Neural progenitor cell (in vitro differentiated cells): ENCODE measurements around the gene RNF11.

Source experiments
- EZH2phosphoT487 ChIP-seq: fragments of 200-600 bp; sonication (generic); IDR thresholded peaks from 2 replicates; pipeline ENCODE4 v1.6.1; 2017; ENCODE audit warnings: antibody characterized with exemption
- TF ChIP-seq, protein P1 (sequence below): fragments of 200-600 bp; sonication (generic); IDR thresholded peaks from 2 replicates; pipeline ENCODE4 v1.5.1; 2017; ENCODE audit warnings: antibody characterized with exemption, mild to moderate bottlenecking

DNA sequence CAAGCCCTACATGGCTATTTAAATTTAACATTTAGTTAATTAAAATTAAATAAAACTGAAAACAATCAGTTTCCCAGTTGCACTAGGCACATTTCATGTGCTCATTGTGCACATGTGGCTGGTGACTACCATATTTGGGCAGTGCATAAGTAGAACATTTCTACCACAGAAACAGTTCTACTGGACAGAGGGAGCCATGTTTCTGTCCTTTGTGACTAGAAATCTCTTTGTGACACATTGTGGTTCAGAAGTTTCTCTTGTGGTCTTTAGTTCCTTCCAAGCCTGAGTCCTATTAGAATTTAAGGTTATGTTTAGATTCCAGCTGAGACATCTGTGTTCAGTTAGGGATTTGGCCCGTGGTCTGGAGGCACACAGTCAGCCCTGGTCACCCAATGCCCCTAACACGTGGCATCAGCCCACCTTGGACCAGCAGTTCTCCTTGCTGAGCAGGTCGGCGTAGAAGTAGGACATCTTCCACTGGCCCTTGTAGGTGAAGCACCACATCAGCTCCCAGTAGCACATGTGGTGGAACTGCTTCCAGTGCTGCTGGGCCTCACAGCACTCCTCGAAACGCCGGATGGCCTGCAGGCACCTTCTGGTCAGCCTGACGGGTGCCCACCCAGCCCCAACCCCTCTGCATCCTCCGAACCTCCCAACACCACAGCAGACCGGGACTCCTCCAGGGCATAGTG, 65.2 kb downstream of the RNF11 start:
- TF ChIP-seq, protein P1, sequence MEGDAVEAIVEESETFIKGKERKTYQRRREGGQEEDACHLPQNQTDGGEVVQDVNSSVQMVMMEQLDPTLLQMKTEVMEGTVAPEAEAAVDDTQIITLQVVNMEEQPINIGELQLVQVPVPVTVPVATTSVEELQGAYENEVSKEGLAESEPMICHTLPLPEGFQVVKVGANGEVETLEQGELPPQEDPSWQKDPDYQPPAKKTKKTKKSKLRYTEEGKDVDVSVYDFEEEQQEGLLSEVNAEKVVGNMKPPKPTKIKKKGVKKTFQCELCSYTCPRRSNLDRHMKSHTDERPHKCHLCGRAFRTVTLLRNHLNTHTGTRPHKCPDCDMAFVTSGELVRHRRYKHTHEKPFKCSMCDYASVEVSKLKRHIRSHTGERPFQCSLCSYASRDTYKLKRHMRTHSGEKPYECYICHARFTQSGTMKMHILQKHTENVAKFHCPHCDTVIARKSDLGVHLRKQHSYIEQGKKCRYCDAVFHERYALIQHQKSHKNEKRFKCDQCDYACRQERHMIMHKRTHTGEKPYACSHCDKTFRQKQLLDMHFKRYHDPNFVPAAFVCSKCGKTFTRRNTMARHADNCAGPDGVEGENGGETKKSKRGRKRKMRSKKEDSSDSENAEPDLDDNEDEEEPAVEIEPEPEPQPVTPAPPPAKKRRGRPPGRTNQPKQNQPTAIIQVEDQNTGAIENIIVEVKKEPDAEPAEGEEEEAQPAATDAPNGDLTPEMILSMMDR = no peak
- no peak for TF ChIP-seq EZH2phosphoT487
